Activated T-cell treated with anti-CD3 and anti-CD28 coated beads, Interleukin-2, amount 50 U/mL, for 48 hours (primary cell): ENCODE results near the gene RGS19.
A peak's percentile ranks its signal among the peaks of the same experiment; 100 is the strongest.
"Not testable (repeated sequence)": the region's sequence is repeated elsewhere in the genome, so short reads cannot be mapped to it uniquely, and the experiment has no call there.

Experiments
- DNase-seq, 2 experiments: peaks; one replicate each; pipeline ENCODE4 v3.0.0-alpha.2; 2020

The RGS19 gene

DNA sequence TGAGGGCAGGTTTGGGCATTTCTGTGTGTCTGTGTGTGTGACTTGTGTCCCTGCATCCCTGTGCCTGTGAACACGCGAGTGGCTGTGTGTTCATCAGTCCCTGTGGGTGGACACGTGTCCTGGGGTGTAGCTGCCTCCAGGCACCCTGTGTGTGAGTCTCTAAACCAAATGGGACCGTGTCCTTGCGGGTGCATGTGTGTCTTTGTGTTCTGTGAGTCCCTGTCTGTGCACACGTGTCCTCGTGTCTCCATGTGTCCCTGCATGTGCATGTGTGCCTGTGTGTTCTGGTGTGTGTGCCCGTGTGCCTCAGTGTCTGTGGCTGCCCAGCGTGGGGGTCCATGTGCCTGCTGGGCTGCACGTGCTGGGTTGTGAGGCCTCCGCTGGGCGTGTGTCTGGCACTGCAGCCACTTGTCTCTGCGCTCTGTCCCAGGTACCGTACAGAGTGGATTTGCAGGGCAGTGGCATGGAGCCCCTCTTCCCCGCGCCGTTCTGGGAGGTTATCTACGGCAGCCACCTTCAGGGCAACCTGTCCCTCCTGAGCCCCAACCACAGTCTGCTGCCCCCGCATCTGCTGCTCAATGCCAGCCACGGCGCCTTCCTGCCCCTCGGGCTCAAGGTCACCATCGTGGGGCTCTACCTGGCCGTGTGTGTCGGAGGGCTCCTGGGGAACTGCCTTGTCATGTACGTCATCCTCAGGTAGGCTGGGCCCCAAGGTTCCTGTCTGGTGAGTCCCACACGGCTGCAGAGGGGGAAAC, 13.1 kb upstream of the RGS19 start:
- DNase-seq = no peak

DNA sequence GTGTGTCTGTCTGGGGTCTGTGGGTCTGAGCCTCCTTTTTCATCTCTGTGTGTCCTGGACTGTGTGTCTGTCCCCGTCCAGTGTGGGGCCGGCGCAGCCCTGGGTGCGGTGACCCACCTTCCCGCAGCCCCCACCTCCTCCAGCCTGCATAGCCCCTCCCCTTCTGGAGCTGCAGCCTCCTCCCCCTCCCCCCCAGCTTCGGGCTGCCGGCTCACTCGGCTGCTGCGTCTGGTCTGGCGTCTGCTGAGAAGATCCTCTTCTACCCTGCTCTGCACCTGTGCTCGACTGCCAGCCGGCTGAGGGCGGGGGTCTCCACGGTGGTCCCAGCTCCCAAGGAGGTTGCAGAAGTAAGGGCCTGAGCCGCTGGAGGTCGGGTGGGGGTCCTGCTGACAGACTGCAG, 12.5 kb upstream of the RGS19 start:
- no peak for DNase-seq

GRCh38 chr20:64091340-64091739, 12.0 kb upstream of the RGS19 start:
- DNase-seq = no peak

DNA sequence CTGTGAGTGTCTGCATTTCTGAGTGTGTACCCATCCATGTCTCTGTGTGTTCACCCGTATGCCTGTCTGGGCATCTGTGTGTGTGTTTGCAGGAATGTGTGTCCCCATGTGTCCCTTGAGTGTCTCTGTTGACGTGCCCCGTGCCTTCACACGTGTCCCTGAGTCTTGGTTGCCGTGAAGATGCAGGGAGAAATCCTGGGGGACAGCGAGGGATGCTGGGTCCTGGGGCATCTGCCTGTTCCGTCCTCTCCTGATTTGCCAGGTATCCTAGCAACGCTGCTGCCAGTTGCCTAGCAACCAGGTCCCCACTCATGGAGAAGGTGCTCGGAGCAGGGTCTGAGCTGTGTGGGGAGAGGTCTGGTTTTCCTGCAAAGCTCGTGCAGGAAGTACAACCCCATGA, 10.8 kb upstream of the RGS19 start:
- no peak for DNase-seq

GRCh38 chr20:64088586-64088985, 9.3 kb upstream of the RGS19 start:
- DNase-seq = not testable (repeated sequence)

GRCh38 chr20:64087226-64087825, 8.0 kb upstream of the RGS19 start:
- not testable (repeated sequence) for DNase-seq

- no peak for DNase-seq
Measured at GRCh38 chr20:64086801-64087200, 7.5 kb upstream of the RGS19 start.

- no peak for DNase-seq
Measured at GRCh38 chr20:64084685-64085152, 5.4 kb upstream of the RGS19 start.

- no peak for DNase-seq
Measured at GRCh38 chr20:64083804-64084684, 4.7 kb upstream of the RGS19 start, which contains the start of gene LKAAEAR1. Gene LKAAEAR1 (minus strand): TSS chr20:64084398. CDS start chr20:64084219, 179 bp downstream.

DNA sequence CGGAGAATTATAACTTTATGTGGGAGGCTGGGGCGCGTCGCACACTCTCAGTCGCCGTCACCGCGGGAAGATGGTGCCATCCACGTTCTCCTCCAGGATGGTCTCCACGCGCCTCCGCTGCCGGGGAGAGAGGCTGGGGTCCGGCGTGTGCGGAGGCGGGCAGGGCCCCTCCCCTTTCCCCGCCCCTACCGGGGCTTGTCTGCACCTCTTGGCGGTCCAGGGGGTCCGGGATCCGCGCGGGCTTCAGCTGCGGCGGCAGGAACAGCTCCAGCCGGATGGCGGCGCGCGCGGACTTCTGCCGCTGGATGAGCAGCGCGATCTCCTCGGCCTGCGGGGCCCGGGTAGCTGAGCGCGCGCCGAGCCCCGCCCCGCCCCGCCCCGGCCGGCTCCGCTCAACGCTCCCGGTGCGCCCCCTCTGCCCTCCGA, 4.1 kb upstream of the RGS19 start:
- DNase-seq = peak; percentile 78 to 85

GRCh38 chr20:64082820-64083377, 3.6 kb upstream of the RGS19 start:
- no peak for DNase-seq

DNA sequence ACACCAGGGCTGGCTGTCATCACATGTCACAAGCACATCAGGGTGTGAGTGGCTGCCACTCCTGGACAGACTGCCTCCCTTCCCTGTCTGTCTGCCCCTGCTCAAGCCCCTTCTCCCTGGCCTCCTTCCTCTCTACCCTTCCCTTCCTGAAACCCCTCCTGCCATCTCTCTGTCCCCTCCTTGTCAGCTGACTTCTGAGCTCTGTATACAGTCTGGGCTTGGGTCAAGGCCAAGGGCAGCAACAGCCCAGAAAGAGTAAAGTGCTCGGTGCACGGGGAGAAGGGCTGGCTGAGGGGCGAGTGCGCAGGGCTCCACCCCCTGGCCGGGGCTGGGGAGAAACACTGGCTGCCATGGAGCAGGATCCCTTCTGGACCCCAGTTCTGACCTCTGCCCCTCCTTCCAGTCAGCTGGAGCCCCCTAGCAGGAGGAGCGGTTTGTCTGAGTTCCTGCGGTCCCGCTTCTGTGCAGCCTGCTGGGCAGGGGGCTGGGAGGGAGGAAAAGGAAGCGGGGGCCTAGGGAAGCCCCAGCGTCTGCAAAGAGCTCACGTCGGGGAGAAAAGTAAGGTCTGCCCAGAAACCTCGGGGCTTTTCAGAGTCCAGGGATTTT, 2.9 kb upstream of the RGS19 start:
- DNase-seq = no peak

- no peak for DNase-seq
Measured at GRCh38 chr20:64081624-64081964, 2.3 kb upstream of the RGS19 start.

- no peak for DNase-seq
Measured at GRCh38 chr20:64080813-64081623, 1.7 kb upstream of the RGS19 start.

DNA sequence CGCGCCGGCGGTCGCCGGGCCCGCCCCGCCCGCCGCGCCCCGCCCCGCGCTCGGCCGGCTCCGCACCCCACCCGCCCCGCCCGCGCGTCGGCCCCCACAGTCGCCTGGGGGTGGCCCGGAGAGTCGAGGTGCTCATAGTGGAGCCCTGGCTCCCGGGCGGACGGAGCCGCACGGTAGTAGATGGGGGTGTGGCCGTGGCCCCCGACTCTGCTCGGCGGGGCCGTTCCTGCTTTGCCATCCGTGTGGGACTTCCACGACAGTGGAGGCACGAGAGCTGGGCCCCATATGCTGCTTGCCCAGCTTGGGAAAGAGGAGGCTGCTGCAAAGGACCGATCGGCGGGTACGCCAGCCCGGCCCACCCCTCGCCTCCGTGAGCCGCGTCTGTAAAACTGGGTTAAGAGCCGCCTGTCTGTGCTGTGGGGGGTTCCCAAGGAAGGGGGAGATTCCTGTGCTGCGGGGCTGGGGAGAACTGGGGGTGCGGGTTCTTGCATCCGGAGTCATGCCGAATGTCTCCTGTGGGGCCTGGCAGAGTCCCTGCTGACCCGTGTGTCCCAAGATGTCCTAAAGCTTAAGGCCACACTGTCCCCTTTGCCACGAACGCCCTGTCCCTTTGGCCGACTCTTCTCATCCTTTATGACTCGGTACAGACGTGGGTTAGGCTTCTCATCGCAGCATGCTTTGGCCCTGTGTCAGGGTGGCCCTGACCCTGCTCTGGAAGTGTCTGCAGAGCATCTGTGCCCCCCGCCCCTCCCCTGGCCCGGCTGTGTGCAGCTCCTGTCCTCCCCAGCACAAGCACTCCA, 895 bp upstream of the RGS19 start, which contains the start of gene OPRL1:
Gene OPRL1, plus strand, starts transcription at position 70 of the 800 bp plus-strand sequence. CDS start 12,639 bp downstream, outside the sequence.
- no peak for DNase-seq

GRCh38 chr20:64078934-64079272, 415 bp downstream of the RGS19 start:
- DNase-seq = no peak

DNA sequence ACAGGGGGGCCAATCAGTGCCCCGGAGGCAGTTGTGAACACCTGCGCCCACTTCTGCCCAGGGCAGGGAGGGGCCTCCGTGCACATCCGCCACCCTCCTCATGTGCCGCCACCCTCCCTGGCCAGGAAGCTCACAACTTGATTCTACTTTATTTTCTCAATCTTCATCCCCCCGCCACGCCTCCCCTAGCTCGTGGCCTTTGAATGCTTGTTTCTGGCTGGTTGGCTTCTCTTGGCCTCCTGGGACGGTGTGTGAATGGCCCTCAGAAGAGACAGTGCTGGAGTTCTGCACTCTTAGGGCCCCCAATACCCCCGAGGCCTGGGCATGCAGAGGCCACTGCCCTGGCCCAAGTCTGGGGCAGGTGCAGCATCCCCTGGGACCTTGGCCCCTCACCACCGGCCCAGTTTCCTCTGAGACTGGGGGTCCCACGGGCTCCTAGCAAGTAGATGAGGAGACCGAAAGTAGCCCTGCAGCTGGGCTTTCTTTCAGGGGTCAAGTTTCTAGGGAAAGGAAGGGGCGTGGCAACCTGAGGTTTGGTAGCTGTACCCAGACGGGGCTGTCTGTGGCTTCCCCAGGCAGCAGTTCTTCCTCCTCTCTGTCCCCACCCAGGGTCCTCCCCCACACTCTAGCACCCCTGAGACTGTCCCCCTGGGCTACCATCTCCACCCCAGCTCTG, 1.3 kb downstream of the RGS19 start:
- DNase-seq = peak; percentile 57 to 64

DNA sequence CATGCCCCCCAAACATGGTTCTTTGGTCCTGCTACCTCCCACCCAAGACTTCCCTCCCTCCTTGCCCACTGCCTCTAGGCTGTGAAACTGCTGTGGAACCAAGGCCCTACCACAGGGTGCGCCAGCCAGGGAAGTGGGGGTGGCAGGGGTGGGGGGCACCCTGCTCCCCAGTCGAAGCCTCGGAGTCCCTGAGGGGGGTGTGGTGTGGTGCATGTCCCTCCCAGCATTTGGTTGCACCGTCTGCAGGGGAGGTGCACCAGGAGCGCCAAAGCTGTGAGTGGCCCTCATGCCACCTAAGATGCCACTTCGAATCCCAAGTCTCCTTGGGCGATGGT, 1.8 kb downstream of the RGS19 start:
- DNase-seq = no peak

GRCh38 chr20:64077094-64077493, 2.2 kb downstream of the RGS19 start:
- DNase-seq = peak; percentile 59 to 67
